Muscle of leg (tissue), 11 donors: Measurements from ENCODE around the gene KIF1B. TPM values are rescaled to one million over a fixed set of nuclear protein-coding genes. Genes with fewer than 3 reads are reported as not detected.
A peak's percentile ranks its signal among the peaks of the same experiment; 100 is the strongest.
"Not testable (repeated sequence)": the region's sequence is repeated elsewhere in the genome, so short reads cannot be mapped to it uniquely, and the experiment has no call there.

Source experiments
- DNase-seq: peaks from one replicate; pipeline ENCODE4 v3.0.0; 2013
- H3K27ac ChIP-seq: one replicate; pipeline ENCODE4 v1.5.1; 2013; ENCODE audit warnings: mild to moderate bottlenecking, low read length, control low read depth
- H3K27me3 ChIP-seq: one replicate; pipeline ENCODE4 v1.6.1; 2013; ENCODE audit warnings: low read length; ENCODE audit not compliant: control insufficient read depth, insufficient read depth
- H3K36me3 ChIP-seq: one replicate; pipeline ENCODE4 v1.6.1; 2013; ENCODE audit warnings: low read length; ENCODE audit not compliant: control insufficient read depth, insufficient read depth
- H3K4me1 ChIP-seq: one replicate; pipeline ENCODE4 v1.6.1; 2013; ENCODE audit warnings: low read length; ENCODE audit not compliant: control insufficient read depth, insufficient read depth
- H3K4me3 ChIP-seq: one replicate; pipeline ENCODE4 v1.5.1; 2013; ENCODE audit warnings: low read length, control low read depth
- H3K9me3 ChIP-seq: replicated peaks from 2 replicates; pipeline ENCODE4 v1.6.1; 2013; ENCODE audit warnings: low read depth, low read length; ENCODE audit not compliant: control insufficient read depth
- WGBS: methylation state at CpG from one replicate; pipeline ENCODE4 v1.1.5; 2013; ENCODE audit warnings: missing lambda C conversion rate; ENCODE audit not compliant: insufficient coverage; 5-methylcytosine and 5-hydroxymethylcytosine counted together
- polyA plus RNA-seq, 8 donors: library from polyadenylated mRNA; unstranded; fragments of 120-200 nt; gene quantifications; one replicate each; pipeline versions ENCODE4 v1.2.1 to v1.2.3, GENCODE V29; 2013; ENCODE audit warnings: inconsistent platforms in 1 of 8, low replicate concordance in 1 of 8; ENCODE audit not compliant: insufficient read length in 8 of 8, insufficient read depth in 1 of 8
- total RNA-seq: library from RNA; stranded (reverse); fragments of 120-200 nt; gene quantifications from one replicate; pipeline ENCODE4 v1.2.4, GENCODE V29; 2013

Gene KIF1B
- total and polyA plus RNA-seq, 9 donors: 86.3 to 189 (median 139) TPM

GRCh38 chr1:10377365-10378029 lies 167.1 kb downstream of the KIF1B start:
- 36% methylated on average over 5 of the region's 14 CpGs for WGBS
- not testable (repeated sequence) for H3K4me3 ChIP-seq, H3K9me3 ChIP-seq, H3K27me3 ChIP-seq, H3K4me1 ChIP-seq
- Histone ChIP-seq H3K36me3 (peaks cover 51% of the 10 kb centered on the region), H3K27ac (peak overlapping the region; percentile 79)
- peak; percentile 83 for DNase-seq

GRCh38 chr1:10378081-10378841 lies 167.9 kb downstream of the KIF1B start:
- peak overlapping the region; percentile 79 for H3K27ac ChIP-seq
- H3K9me3 ChIP-seq: no peaks in the 10 kb centered on the region
- H3K4me1 ChIP-seq: peaks cover 6% of the 10 kb centered on the region
- DNase-seq: peak; percentile 86
- peaks cover 59% of the 10 kb centered on the region for H3K36me3 ChIP-seq
- 66% methylated on average over 5 of the region's 15 CpGs for WGBS
- no peak overlapping the region for H3K4me3 ChIP-seq
- H3K27me3 ChIP-seq: no peaks in the 10 kb centered on the region

GRCh38 chr1:10379101-10379620 lies 168.8 kb downstream of the KIF1B start:
- H3K9me3 ChIP-seq: no peaks in the 10 kb centered on the region
- no peak for DNase-seq
- peaks cover 53% of the 10 kb centered on the region for H3K36me3 ChIP-seq
- peak overlapping the region; percentile 5 for H3K27ac ChIP-seq
- H3K27me3 ChIP-seq: no peaks in the 10 kb centered on the region
- peaks cover 6% of the 10 kb centered on the region for H3K4me1 ChIP-seq
- no peak overlapping the region for H3K4me3 ChIP-seq
- WGBS: 84% methylated on average over 4 of the region's 10 CpGs

- WGBS: 89% methylated on average over 3 of the region's 6 CpGs
- peaks cover 6% of the 10 kb centered on the region for H3K4me1 ChIP-seq
- DNase-seq: no peak
- no peaks in the 10 kb centered on the region for H3K9me3 ChIP-seq
- no peak overlapping the region for H3K4me3 ChIP-seq
- no peaks in the 10 kb centered on the region for H3K27me3 ChIP-seq
- peaks cover 48% of the 10 kb centered on the region for H3K36me3 ChIP-seq
- H3K27ac ChIP-seq: no peak overlapping the region
These were observed 169.3 kb downstream of the KIF1B start for GRCh38 chr1:10379676-10380075.

- 38% methylated on average over 4 of the region's 5 CpGs for WGBS
- DNase-seq: peak; percentile 89
- peaks cover 40% of the 10 kb centered on the region for H3K36me3 ChIP-seq
These were observed 170.4 kb downstream of the KIF1B start for GRCh38 chr1:10380594-10381275.

GRCh38 chr1:10383630-10384029 lies 173.3 kb downstream of the KIF1B start:
- WGBS: 75% methylated on average over 4 of the region's 4 CpGs
- no peaks in the 10 kb centered on the region for H3K27me3 ChIP-seq
- H3K4me1 ChIP-seq: peaks cover 15% of the 10 kb centered on the region
- H3K36me3 ChIP-seq: peaks cover 20% of the 10 kb centered on the region
- H3K9me3 ChIP-seq: no peaks in the 10 kb centered on the region
- DNase-seq: no peak
- H3K27ac ChIP-seq: no peak overlapping the region
- H3K4me3 ChIP-seq: no peak overlapping the region

More at GRCh38 chr1:10380594-10381275, 170.4 kb downstream of the KIF1B start:
- Histone ChIP-seq H3K27me3 (no peaks in the 10 kb centered on the region), H3K9me3 (no peaks in the 10 kb centered on the region), H3K4me3 (no peak overlapping the region), H3K4me1 (peaks cover 6% of the 10 kb centered on the region), H3K27ac (peak overlapping the region; percentile 6)

GRCh38 chr1:10384219-10384618 lies 173.8 kb downstream of the KIF1B start:
- 89% methylated on average over 6 of the region's 8 CpGs for WGBS
- Histone ChIP-seq H3K27ac (no peak overlapping the region), H3K27me3 (no peaks in the 10 kb centered on the region), H3K4me3 (no peak overlapping the region), H3K9me3 (no peaks in the 10 kb centered on the region), H3K36me3 (peaks cover 18% of the 10 kb centered on the region), H3K4me1 (peaks cover 18% of the 10 kb centered on the region)
- no peak for DNase-seq

GRCh38 chr1:10386761-10387676 lies 176.6 kb downstream of the KIF1B start:
- Histone ChIP-seq H3K4me3 (no peak overlapping the region), H3K27me3 (no peaks in the 10 kb centered on the region), H3K27ac (peak overlapping the region; percentile 82), H3K36me3 (peaks cover 14% of the 10 kb centered on the region), H3K4me1 (peaks cover 18% of the 10 kb centered on the region), H3K9me3 (no peaks in the 10 kb centered on the region)
- WGBS: 79% methylated on average over 2 of the region's 12 CpGs
- no peak for DNase-seq

- Histone ChIP-seq H3K4me3 (no peak overlapping the region), H3K36me3 (peaks cover 8% of the 10 kb centered on the region), H3K4me1 (peaks cover 18% of the 10 kb centered on the region), H3K27ac (peak overlapping the region; percentile 82), H3K27me3 (no peaks in the 10 kb centered on the region), H3K9me3 (no peaks in the 10 kb centered on the region)
- peak; percentile 98 for DNase-seq
- 0% methylated on average over 2 of the region's 3 CpGs for WGBS
These were observed 177.5 kb downstream of the KIF1B start for GRCh38 chr1:10387677-10388386.
